Adipose tissue (tissue), 3 donors: ENCODE results near the gene GABRB1. TPM values are rescaled to one million over a fixed set of nuclear protein-coding genes. Genes with fewer than 3 reads are reported as not detected.

ENCODE experiments used
- H3K27ac ChIP-seq: one replicate; pipeline ENCODE4 v1.5.1; 2013; ENCODE audit warnings: low read depth, low read length
- WGBS, 3 donors: extraction: QIAGEN DNeasy Blood & Tissue Kit; methylation state at CpG; one replicate each; pipeline ENCODE4 v1.1.7; 2013; 5-methylcytosine and 5-hydroxymethylcytosine counted together
- polyA plus RNA-seq, 3 donors: library from polyadenylated mRNA; stranded (reverse); fragments of 200-250 nt; gene quantifications; one replicate each; pipeline ENCODE4 v1.2.3, GENCODE V29; 2013
- donor health status: healthy with polysubstance abuse.
- donor health status: Bipolar disorder and iron deficiency.
- donor health status: healthy.

The GABRB1 gene
- polyA plus RNA-seq, 3 donors, result 0.22 TPM; not detected in 2

GRCh38 chr4:47468706-47469365 is 437.5 kb downstream of the GABRB1 start:
- no peak overlapping the region for H3K27ac ChIP-seq
- WGBS, 3 donors, result 74 to 87% (median 83%) methylated on average over 6 of the region's 6 CpGs

GRCh38 chr4:47469951-47470350 is 438.6 kb downstream of the GABRB1 start:
- no peak overlapping the region for H3K27ac ChIP-seq
- 76 to 91% (median 89%) methylated on average over 3 of the region's 3 CpGs for WGBS, 3 donors

- H3K27ac ChIP-seq, result no peak overlapping the region
- WGBS, 3 donors, result 49 to 62% (median 60%) methylated on average over 4 of the region's 4 CpGs
Measured at GRCh38 chr4:47471064-47471463, 439.7 kb downstream of the GABRB1 start.

- H3K27ac ChIP-seq, result no peak overlapping the region
- 56 to 77% (median 70%) methylated on average over 2 of the region's 2 CpGs for WGBS, 3 donors
Measured at GRCh38 chr4:47471591-47471990, 440.2 kb downstream of the GABRB1 start.

GRCh38 chr4:47473141-47473750 is 441.9 kb downstream of the GABRB1 start:
- WGBS, 3 donors, result 83 to 93% (median 84%) methylated on average over 3 of the region's 3 CpGs
- no peak overlapping the region for H3K27ac ChIP-seq

- no peak overlapping the region for H3K27ac ChIP-seq
- WGBS, 3 donors, result 76 to 87% (median 83%) methylated on average over 4 of the region's 4 CpGs
Measured at GRCh38 chr4:47474799-47475198, 443.4 kb downstream of the GABRB1 start.

GRCh38 chr4:47475411-47475810 is 444.0 kb downstream of the GABRB1 start:
- no peak overlapping the region for H3K27ac ChIP-seq
- 80 to 95% (median 94%) methylated on average over 1 of the region's 1 CpG for WGBS, 3 donors

Other genes starting within 250 kb of the GABRB1 start
- gene COX7B2, start 122.3 kb upstream of the GABRB1 start, polyA plus RNA-seq, result not detected
- gene GABRA4, start 38.0 kb upstream of the GABRB1 start, polyA plus RNA-seq, result not detected